Retinal pigment epithelial cell (primary cell): ENCODE results near the gene GFM1.

ENCODE experiments used
- DNase-seq: peaks from one replicate; pipeline ENCODE4 v3.0.0-alpha.2; 2010; ENCODE audit warnings: low read depth
- H3K4me3 ChIP-seq: 2 replicates; pipeline ENCODE4 v1.5.1; 2011; ENCODE audit warnings: mild to moderate bottlenecking, low read length, control low read depth, moderate library complexity
- TF ChIP-seq, protein P1 (sequence below): conservative IDR thresholded peaks from 2 replicates; pipeline ENCODE4 v1.5.1; 2011; ENCODE audit warnings: low read depth, low read length, control low read depth, inconsistent platforms

GFM1 gene

GRCh38 chr3:158644345-158644908 lies at the start of gene GFM1:
TSS of gene GFM1 (plus strand) at chr3:158644527. CDS start at chr3:158644635, 108 bp downstream.
- H3K4me3 ChIP-seq = peak within 1 kb of the TSS; percentile 99
- peak; percentile 82 for DNase-seq
- TF ChIP-seq, protein P1, sequence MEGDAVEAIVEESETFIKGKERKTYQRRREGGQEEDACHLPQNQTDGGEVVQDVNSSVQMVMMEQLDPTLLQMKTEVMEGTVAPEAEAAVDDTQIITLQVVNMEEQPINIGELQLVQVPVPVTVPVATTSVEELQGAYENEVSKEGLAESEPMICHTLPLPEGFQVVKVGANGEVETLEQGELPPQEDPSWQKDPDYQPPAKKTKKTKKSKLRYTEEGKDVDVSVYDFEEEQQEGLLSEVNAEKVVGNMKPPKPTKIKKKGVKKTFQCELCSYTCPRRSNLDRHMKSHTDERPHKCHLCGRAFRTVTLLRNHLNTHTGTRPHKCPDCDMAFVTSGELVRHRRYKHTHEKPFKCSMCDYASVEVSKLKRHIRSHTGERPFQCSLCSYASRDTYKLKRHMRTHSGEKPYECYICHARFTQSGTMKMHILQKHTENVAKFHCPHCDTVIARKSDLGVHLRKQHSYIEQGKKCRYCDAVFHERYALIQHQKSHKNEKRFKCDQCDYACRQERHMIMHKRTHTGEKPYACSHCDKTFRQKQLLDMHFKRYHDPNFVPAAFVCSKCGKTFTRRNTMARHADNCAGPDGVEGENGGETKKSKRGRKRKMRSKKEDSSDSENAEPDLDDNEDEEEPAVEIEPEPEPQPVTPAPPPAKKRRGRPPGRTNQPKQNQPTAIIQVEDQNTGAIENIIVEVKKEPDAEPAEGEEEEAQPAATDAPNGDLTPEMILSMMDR = peak; percentile 94

DNA sequence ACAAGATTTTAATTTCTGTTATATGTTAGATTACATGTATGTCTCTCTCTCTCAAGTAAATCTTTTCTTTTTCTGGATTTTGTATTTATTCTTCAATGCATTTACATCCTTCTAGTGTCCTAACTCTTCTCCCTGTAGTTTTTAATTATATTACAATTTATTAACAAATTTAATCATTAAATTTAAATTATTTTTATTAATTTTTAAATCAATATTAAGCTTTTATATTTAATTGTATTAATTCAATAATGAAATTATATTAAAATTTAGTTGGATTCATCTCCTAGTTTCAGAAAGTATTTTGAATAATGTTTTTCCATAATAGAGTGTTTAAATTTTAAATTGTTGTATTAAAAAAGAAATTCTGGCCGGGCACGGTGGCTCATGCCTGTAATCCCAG lies 43.5 kb upstream of the GFM1 start:
- H3K4me3 ChIP-seq = no peak overlapping the region
- DNase-seq = no peak
- TF ChIP-seq, protein P1 = no peak

DNA sequence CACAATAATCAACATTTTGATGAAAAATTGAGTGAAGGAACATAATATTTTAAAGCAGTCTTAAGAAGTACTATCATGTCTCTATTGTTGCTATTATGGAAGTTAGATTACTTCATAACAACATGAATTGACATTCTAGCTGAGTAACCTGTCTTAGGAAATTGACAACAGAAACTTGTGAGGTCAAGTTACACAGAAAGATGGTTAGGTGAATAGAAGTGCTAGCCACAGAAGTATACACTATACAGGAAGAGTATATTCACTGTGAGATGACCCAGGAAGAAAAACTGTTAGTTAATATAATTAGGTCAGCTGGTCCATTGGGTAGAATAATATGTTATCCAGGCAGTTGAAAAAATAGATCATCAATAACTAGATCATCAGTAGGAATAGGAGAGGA lies 42.1 kb upstream of the GFM1 start:
- no peak for DNase-seq
- no peak overlapping the region for H3K4me3 ChIP-seq
- TF ChIP-seq, protein P1 = no peak

GRCh38 chr3:158617982-158618875 lies 26.1 kb upstream of the GFM1 start:
- DNase-seq = no peak
- TF ChIP-seq, protein P1 = no peak
- H3K4me3 ChIP-seq = no peak overlapping the region

- DNase-seq = no peak
- H3K4me3 ChIP-seq = no peak overlapping the region
- TF ChIP-seq, protein P1 = no peak
Observed at GRCh38 chr3:158625881-158626280, 18.4 kb upstream of the GFM1 start.

DNA sequence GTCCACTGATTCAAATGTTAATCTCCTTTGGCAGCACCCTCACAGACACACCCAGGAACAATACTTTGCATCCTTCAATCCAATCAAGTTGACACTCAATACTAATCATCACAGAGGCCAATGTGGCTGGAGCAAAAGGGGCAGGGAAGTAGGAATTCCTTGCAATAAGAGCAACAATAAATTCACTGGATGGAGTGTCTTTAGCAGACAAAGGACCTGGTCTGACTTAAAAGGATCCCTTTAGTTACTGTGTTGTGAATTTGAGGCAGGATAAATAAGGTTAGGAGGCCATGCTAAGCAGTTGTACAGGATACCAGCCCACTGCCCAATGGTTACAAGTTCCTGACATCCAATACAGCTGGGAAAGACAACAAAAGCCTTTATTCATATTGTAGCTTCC lies 12.3 kb upstream of the GFM1 start:
- TF ChIP-seq, protein P1 = no peak
- DNase-seq = no peak

DNA sequence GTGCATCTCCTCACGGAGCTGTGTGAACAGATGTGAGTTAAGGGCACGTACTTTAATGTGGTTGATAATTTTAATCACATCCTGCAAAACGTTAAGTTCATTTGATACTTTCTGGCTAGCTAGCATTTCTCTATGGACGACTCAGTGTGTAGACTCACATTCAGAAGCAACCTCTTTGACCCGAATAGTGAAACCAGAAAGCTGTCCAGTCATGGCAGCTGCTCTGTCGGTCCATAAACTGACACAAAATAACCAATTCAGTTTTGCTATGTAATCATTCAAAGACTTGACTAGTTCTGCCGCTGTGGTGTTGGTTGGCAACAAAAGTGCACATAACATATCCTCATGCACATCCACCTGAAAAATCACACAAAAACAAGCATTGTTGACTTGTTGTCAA lies 3.7 kb upstream of the GFM1 start:
- DNase-seq = no peak
- TF ChIP-seq, protein P1 = no peak

More for the DNA sequence above, 12.3 kb upstream of the GFM1 start:
- no peak overlapping the region for H3K4me3 ChIP-seq

More for the DNA sequence above, 3.7 kb upstream of the GFM1 start:
- H3K4me3 ChIP-seq = no peak overlapping the region
